H1 (cell line): ENCODE measurements around the gene TXLNB.

Experiments
- EZH2 ChIP-seq: fragments of 200-600 bp; sonication (generic); IDR thresholded peaks from 2 replicates; pipeline ENCODE4 v1.7.1; 2012; ENCODE audit warnings: low read depth, mild to moderate bottlenecking, moderate library complexity, low read length, inconsistent platforms; ENCODE audit not compliant: severe bottlenecking
- TCF12 ChIP-seq: IDR thresholded peaks from 2 replicates; pipeline ENCODE4 v1.6.1; 2011; ENCODE audit warnings: low read depth, mild to moderate bottlenecking, low read length
- YY1 ChIP-seq: IDR thresholded peaks from 2 replicates; pipeline ENCODE4 v1.6.1; 2011; ENCODE audit warnings: low read depth, mild to moderate bottlenecking, low read length

- TF ChIP-seq YY1: no peak
- no peak for TF ChIP-seq EZH2
- no peak for TF ChIP-seq TCF12
These were observed 20.0 kb upstream of the TXLNB start for GRCh38 chr6:139311831-139312230.
